NCI-H774 (cell line): ENCODE data around the gene PLEKHG1.

Source experiments
- DNase-seq: peaks from one replicate; lab custom pipeline; 2025; lab: John Stamatoyannopoulos, UW

The PLEKHG1 gene

DNA sequence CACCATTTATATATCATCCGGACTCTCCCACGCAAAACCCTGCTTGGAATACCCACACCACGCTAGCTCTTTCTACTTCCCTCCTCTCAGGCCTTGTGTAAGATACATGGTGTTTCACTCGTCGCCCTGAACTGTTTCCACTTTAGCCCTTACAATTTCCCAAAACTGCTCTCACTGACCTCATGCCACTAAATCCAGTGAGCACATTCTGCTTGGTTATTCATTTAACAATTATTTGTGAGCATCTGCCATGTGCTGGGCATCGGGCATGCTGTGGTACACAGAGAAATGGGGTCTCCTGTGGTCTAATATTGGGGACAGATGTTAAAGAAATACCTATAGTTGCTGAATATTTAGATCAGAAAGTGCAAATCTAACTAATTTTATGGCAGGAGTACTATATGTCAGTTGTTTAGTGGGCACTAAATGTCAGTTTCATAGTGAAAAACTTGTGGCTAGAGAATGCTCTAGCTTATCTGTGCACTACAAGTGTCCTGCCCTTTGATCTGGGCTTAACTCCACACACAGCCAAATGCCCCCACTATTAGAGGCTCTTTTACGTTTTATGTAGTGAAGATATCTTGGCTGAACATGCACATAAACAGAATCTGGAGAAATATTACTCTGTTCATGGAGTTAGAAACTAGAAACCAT is 41.0 kb downstream of the PLEKHG1 start:
- no peak for DNase-seq

DNA sequence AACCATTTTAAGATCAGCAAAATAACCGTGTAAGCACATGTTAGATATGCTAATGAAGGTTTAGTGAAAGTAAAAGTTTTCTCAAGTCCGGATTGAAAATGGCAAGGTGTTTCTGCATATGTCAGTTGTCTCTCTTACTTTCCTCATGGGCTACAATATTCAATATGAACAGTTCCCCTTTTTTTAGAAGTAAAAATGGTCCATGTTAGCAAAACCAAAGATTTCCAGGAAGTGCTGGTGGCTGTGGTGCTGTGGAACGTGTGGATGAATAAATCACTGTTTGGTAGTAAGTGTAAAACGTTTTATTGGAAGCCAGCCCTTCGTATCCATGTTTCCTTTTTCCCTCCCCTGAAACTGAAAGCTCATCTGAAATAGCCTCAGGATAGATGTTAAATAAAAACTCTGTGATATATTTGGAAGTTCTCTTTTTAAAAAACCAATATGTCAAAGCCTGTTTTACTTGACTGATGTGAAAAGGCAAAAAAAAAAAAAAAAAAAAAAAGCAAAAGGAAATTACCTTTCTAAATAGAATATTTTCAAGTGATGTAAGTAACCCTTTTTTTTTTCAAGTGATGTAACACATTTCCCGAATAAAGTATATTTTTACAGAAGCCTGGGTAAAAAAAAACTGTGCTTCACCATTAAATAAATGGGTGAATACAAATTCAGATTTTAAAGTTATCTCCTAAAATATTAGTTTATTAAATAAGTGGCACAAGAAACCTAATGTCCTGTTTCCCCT is 41.9 kb downstream of the PLEKHG1 start:
- DNase-seq, result no peak

DNA sequence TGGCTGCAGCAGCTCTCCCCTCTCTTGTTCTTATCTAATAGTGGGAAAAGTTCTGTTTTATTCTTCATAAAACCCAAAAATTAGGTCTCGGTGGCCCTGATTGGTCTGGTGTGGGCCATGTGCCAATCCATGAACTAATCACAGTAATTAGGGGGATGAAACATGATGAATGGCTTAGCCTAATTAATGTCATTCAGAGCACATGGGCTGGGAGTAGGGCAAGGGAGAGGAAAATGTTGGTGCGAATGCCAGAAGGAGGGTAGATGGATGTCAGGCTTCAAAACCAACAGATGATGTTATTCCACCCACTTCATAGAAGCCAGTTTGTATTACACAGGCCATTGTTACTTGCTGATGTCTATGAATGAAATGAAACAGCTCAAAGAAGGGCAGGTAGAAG is 46.5 kb downstream of the PLEKHG1 start:
- DNase-seq, result no peak

DNA sequence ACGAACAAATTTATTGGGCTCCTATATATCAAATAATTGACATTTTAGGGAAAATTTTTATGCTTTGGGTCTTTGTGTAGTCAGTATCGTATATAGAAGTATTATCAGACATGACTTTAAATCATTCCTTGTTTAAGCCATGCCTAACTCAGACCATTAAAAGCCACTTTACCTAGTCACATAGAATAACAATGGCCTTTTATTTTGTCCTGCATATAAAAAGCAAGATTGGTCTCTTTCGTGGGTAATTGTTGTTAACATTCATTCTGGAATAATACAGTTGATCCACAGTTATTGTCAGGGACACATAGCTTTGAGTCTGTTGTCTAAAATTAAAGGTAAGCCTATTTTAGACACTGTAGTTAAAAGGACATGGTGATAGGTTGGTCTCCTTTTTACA is 47.4 kb downstream of the PLEKHG1 start:
- DNase-seq, result no peak
